SK-N-MC (cell line): ENCODE measurements around the gene MAN1C1.

ENCODE experiments used
- EZH2 ChIP-seq: fragments of 200-600 bp; sonication (generic); IDR thresholded peaks from one replicate; pipeline ENCODE4 v1.6.1; 2017; ENCODE audit warnings: antibody characterized with exemption
- FOXP2 ChIP-seq: optimal IDR thresholded peaks from 2 replicates; pipeline ENCODE3; 2011; ENCODE audit warnings: mild to moderate bottlenecking, moderate library complexity; ENCODE audit not compliant: insufficient read depth; ENCODE audit errors: extremely low read length, control extremely low read depth
- POLR2AphosphoS5 ChIP-seq: IDR thresholded peaks from 2 replicates; pipeline ENCODE4 v1.6.1; 2012; ENCODE audit warnings: mild to moderate bottlenecking, low read depth, low read length, borderline replicate concordance

- TF ChIP-seq EZH2 (no peak), POLR2AphosphoS5 (no peak), FOXP2 (no peak)
Observed at GRCh38 chr1:25735956-25736529, 119.5 kb downstream of the MAN1C1 start.
